GM12878 (cell line): ENCODE measurements around the gene ENDOV. TPM values are rescaled to one million over a fixed set of nuclear protein-coding genes. Genes with fewer than 3 reads are reported as not detected.

Experiments used
- ATAC-seq: fragments of 200-7000 bp; cut with Tn5 transposase; 3 replicates; pipeline ENCODE4 v1.9.1; 2020; ENCODE audit warnings: mild to moderate bottlenecking, moderate library complexity
- BruUV-seq: library from RNA; stranded (reverse); fragments of 400-500 nt; replicated peaks from 2 replicates; lab custom pipeline; 2021; lab: Mats Ljungman, UMichigan
- CTCF ChIA-PET: fragments of 300-600 bp; sonication (Branson Sonifier 250); formaldehyde crosslinking; extraction: SDS; loops from one replicate; lab custom pipeline; 2021; ENCODE audit warnings: inconsistent platforms; lab: Yijun Ruan, JAX
- POLR2A ChIA-PET: fragments of 350-600 bp; formaldehyde crosslinking; extraction: SDS; loops from one replicate; lab custom pipeline; 2021; ENCODE audit warnings: inconsistent platforms; lab: Charles Lee
- RAD21 ChIA-PET: fragments of 300-600 bp; sonication (Branson Sonifier 250); formaldehyde crosslinking; loops from one replicate; lab custom pipeline; 2023; ENCODE audit warnings: antibody characterized with exemption; ENCODE audit not compliant: unreplicated experiment; lab: Charles Lee
- SMC1A ChIA-PET: fragments of 300-600 bp; sonication (Branson Sonifier 250); formaldehyde crosslinking; loops from one replicate; lab custom pipeline; 2023; ENCODE audit not compliant: unreplicated experiment, uncharacterized antibody; lab: Charles Lee
- DNase-seq: peaks from one replicate; pipeline ENCODE4 v3.0.0-alpha.2; 2011; ENCODE audit warnings: low read depth, low spot score
- FAIRE-seq: peaks from 3 replicates; lab custom pipeline; 2011; peaks lifted over from hg19 to GRCh38; lab: Jason Lieb, UNC
- H2AFZ ChIP-seq: 2 replicates; pipeline ENCODE4 v1.6.0; 2011; ENCODE audit warnings: low read depth, low read length, control low read depth; ENCODE audit not compliant: control insufficient read depth
- H3K27ac ChIP-seq: 2 replicates; pipeline ENCODE4 v1.5.1; 2011; ENCODE audit warnings: control low read depth; ENCODE audit not compliant: control insufficient read depth, insufficient read depth
- H3K27me3 ChIP-seq, 2 experiments: replicated peaks in 1 of 2; 2 replicates each; pipeline versions ENCODE4 v1.6.0 to v1.6.1; 2011; ENCODE audit warnings: low read length in 1 of 2; ENCODE audit not compliant: control insufficient read depth in 2 of 2, insufficient read depth in 2 of 2
- H3K36me3 ChIP-seq, 2 experiments: 2 replicates each; pipeline ENCODE4 v1.5.1; 2011; ENCODE audit warnings: low read length in 1 of 2; ENCODE audit not compliant: control insufficient read depth in 2 of 2, insufficient read depth in 2 of 2
- H3K4me1 ChIP-seq: 2 replicates; pipeline ENCODE4 v1.6.1; 2011; ENCODE audit warnings: mild to moderate bottlenecking, low read length, moderate library complexity, mixed read lengths; ENCODE audit not compliant: control insufficient read depth, insufficient read depth
- H3K4me2 ChIP-seq: 2 replicates; pipeline ENCODE4 v1.6.0; 2011; ENCODE audit warnings: control low read depth; ENCODE audit not compliant: control insufficient read depth, insufficient read depth
- H3K4me3 ChIP-seq: fragments of 200-600 bp; sonication (generic); 2 replicates; pipeline ENCODE4 v1.5.1; 2016
- H3K79me2 ChIP-seq: 2 replicates; pipeline ENCODE4 v1.6.0; 2011; ENCODE audit warnings: low read length; ENCODE audit not compliant: control insufficient read depth, insufficient read depth
- H3K9ac ChIP-seq: 2 replicates; pipeline ENCODE4 v1.8.0; 2011; ENCODE audit warnings: low read length, control low read depth, mixed read lengths; ENCODE audit not compliant: control insufficient read depth, insufficient read depth
- H3K9me3 ChIP-seq: replicated peaks from 3 replicates; pipeline ENCODE4 v1.5.1; 2011; ENCODE audit warnings: mild to moderate bottlenecking, low read length; ENCODE audit not compliant: control insufficient read depth, insufficient read depth
- H4K20me1 ChIP-seq: 2 replicates; pipeline ENCODE4 v1.6.0; 2011; ENCODE audit not compliant: control insufficient read depth, insufficient read depth
- EGR1 ChIP-seq, 2 experiments: IDR thresholded peaks; 1 replicate in 1 of 2; 2 replicates in 1 of 2; pipeline ENCODE4 v1.6.1; 2011 to 2012; ENCODE audit warnings: low read depth in 2 of 2, low read length in 2 of 2, borderline replicate concordance in 1 of 2, mild to moderate bottlenecking in 1 of 2, moderate library complexity in 1 of 2
- EP300 ChIP-seq, 2 experiments: fragments of 150-350 bp in 1 of 2; IDR thresholded peaks; 2 replicates each; pipeline ENCODE4 v1.6.1; 2011 to 2012; ENCODE audit warnings: low read depth in 2 of 2, low read length in 2 of 2, borderline replicate concordance in 1 of 2, improper control_type of control experiment in 1 of 2, inconsistent platforms in 1 of 2; ENCODE audit not compliant: control insufficient read depth in 1 of 2
- NFIC ChIP-seq: IDR thresholded peaks from 2 replicates; pipeline ENCODE4 v1.6.1; 2012; ENCODE audit warnings: low read depth, mild to moderate bottlenecking, inconsistent platforms, low read length, moderate library complexity
- TARDBP ChIP-seq: IDR thresholded peaks from 2 replicates; pipeline ENCODE4 v1.6.1; 2016; ENCODE audit warnings: borderline replicate concordance
- TCF12 ChIP-seq: IDR thresholded peaks from 2 replicates; pipeline ENCODE4 v1.6.1; 2011; ENCODE audit warnings: low read depth, mild to moderate bottlenecking, low read length
- ZNF384 ChIP-seq: IDR thresholded peaks from 2 replicates; pipeline ENCODE4 v1.6.1; 2012; ENCODE audit warnings: low read depth, mild to moderate bottlenecking, low read length, improper control_type of control experiment, borderline replicate concordance
- WGBS: methylation state at CpG from one replicate; pipeline ENCODE4 v1.1.6; 2016; ENCODE audit warnings: low lambda C conversion rate; ENCODE audit not compliant: insufficient replicate concordance, insufficient coverage; ENCODE audit errors: missing lambda C conversion rate; 5-methylcytosine and 5-hydroxymethylcytosine counted together
- in situ Hi-C: fragments of 300-500 bp; cut with MboI; formaldehyde crosslinking; loops from 9 replicates; pipeline ENCODE4 v1.14.3; 2018; ENCODE audit warnings: mixed read lengths
- intact Hi-C: fragments of 100-400 bp; cut with micrococcal nuclease; formaldehyde crosslinking; loops from one replicate; pipeline ENCODE4 v1.14.2; 2022; ENCODE audit not compliant: unreplicated experiment
- polyA plus RNA-seq, 11 experiments: library from polyadenylated mRNA; depleted of rRNA in 4 of 11; unstranded in 6 of 11; stranded (reverse) in 5 of 11; fragments of >200 nt; fragmentation: Nextera tagmentation in 4 of 11; fragmentation: Illumina TruSeq in 1 of 11; extraction: Ambion mirVana in 4 of 11; extraction: Trizol in 1 of 11; gene quantifications; 1 replicate in 1 of 11; 2 replicates in 10 of 11; pipeline versions ENCODE4 v1.2.1 to v1.2.3, GENCODE V29; 2011 to 2016; ENCODE audit warnings: inconsistent platforms in 2 of 11, missing spikeins in 2 of 11, low read depth in 1 of 11
- total RNA-seq, 4 experiments: library from RNA; depleted of rRNA in 3 of 4; stranded (reverse); fragments of >200 nt in 3 of 4; fragmentation: Illumina TruSeq in 1 of 4; extraction: Trizol in 1 of 4; gene quantifications; 2 replicates each; pipeline versions ENCODE4 v1.2.1 to v1.2.3, GENCODE V29; 2013 to 2021
- TF ChIP-seq, protein P1 (sequence below): fragments of 450-650 bp; formaldehyde crosslinking; IDR thresholded peaks from 2 replicates; pipeline ENCODE4 v1.4.0; 2022; ENCODE audit warnings: mild to moderate bottlenecking, moderate library complexity
- TF ChIP-seq, protein P2 (sequence below): fragments of 450-650 bp; IDR thresholded peaks from 2 replicates; pipeline ENCODE4 v1.6.1; 2017; ENCODE audit warnings: mild to moderate bottlenecking, moderate library complexity
- TF ChIP-seq, protein P3 (sequence below): fragments of 450-650 bp; formaldehyde crosslinking; IDR thresholded peaks from 2 replicates; pipeline ENCODE4 v1.5.0; 2022; ENCODE audit warnings: mild to moderate bottlenecking, missing genetic modification characterization

The ENDOV gene
- total and polyA plus RNA-seq, 10 of the 15 experiments (the other 5 are each of a cell fraction or from before 2014, with no cell fraction given), result 0.63 to 11.9 (median 8.1) TPM

DNA sequence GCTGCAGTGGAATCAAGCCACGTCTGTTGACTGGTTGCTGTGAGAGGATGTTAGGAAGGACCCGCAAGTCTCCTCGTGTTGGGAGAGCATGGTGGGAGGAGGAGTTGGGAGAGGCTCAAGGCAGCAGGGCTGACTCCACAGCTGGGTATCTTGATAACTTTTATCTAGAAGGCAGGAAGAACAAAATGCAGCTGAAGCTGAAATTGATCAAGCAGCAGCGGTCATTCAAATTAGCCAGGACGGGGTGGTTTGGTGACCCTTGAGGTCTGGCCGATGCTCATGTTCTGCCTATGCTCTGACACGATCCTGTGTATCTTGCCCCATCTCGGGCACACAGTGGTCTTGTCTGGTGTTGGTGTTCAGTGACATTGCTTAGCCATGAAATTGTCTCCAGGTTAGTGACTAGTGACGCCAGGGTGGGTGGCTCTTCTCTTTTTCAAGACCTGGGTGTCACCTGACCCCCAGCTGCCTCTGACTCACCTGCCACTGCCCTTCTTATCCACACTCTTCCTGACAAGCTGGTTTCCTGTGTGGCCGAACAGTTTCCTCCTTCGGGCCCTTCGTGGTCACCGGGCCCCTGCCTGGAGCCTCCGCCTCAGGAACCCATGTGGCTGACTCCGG lies 42.4 kb downstream of the ENDOV start (continued):
- TF ChIP-seq, protein P1, sequence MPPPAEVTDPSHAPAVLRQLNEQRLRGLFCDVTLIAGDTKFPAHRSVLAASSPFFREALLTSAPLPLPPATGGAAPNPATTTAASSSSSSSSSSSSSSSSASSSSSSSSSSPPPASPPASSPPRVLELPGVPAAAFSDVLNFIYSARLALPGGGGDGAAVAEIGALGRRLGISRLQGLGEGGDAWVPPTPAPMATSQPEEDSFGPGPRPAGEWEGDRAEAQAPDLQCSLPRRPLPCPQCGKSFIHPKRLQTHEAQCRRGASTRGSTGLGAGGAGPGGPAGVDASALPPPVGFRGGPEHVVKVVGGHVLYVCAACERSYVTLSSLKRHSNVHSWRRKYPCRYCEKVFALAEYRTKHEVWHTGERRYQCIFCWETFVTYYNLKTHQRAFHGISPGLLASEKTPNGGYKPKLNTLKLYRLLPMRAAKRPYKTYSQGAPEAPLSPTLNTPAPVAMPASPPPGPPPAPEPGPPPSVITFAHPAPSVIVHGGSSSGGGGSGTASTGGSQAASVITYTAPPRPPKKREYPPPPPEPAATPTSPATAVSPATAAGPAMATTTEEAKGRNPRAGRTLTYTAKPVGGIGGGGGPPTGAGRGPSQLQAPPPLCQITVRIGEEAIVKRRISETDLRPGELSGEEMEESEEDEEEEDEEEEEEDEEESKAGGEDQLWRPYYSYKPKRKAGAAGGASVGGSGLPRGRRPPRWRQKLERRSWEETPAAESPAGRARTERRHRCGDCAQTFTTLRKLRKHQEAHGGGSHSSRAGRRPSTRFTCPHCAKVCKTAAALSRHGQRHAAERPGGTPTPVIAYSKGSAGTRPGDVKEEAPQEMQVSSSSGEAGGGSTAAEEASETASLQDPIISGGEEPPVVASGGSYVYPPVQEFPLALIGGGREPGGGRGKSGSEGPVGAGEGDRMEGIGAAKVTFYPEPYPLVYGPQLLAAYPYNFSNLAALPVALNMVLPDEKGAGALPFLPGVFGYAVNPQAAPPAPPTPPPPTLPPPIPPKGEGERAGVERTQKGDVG (CRISPR knock-in tag), result no peak
- no peak for TF ChIP-seq TARDBP

DNA sequence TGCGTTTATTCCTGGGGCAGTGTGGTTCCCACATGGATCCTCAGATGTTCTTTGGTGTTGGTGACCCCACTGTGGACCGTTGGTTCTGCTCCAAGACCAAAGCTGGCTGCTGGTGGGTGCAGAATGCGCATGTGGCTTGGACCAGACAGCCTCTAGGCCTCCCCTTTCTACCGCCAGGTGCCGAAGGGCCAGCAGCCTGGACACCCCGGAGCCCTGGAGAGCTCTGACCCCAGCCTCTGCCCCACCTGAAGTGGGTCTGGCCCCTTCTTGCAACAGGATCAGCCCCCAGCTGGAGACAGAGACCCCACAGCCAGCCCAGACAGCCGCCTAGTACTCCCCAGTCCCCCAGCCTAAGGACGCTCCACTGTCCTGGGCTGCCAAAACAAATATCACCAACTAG lies 43.0 kb downstream of the ENDOV start:
- CTCF ChIA-PET, result no interaction called here
- no TSS peak for BruUV-seq
- Histone ChIP-seq H3K27me3 (peaks cover 0 to 3% of the 10 kb centered on the region in 2 experiments; a peak in 1 of 4 replicates), H3K27ac (no peak overlapping the region), H3K4me2 (no peak overlapping the region), H3K4me1 (peaks cover 8% of the 10 kb centered on the region), H3K4me3 (no peak overlapping the region), H4K20me1 (no peaks in the 10 kb centered on the region), H3K9ac (no peak overlapping the region), H3K36me3 (no peaks in the 10 kb centered on the region), H3K79me2 (peaks cover 7% of the 10 kb centered on the region), H2AFZ (no peak overlapping the region), H3K9me3 (no peaks in the 10 kb centered on the region)
- RAD21 ChIA-PET, result no interaction called here
- in situ Hi-C loops, result no loop called here
- FAIRE-seq, result no peak
- POLR2A ChIA-PET, result interaction anchor here (0.5 kb wide), 1 partner anchor 259 kb away, joined by 4 read pairs; no protein-coding TSS in a partner anchor
- intact Hi-C loops, result loop anchor here (10.0 kb wide), 1 partner anchor 117 kb away; no protein-coding TSS in a partner anchor
- DNase-seq, result no peak
- SMC1A ChIA-PET, result no interaction called here
- WGBS, result 52% methylated on average over 8 of the region's 8 CpGs
- ATAC-seq, result no peak
- TF ChIP-seq TCF12 (no peak), EGR1 (IDR thresholded peaks at IDR 0.05; ENCODE audit: borderline replicate concordance in 1 of 2, low read depth in 2 of 2, low read length in 2 of 2) (no peak), ZNF384 (no peak), NFIC (no peak), EP300 (IDR thresholded peaks at IDR 0.05; ENCODE audit: borderline replicate concordance in 1 of 2, control insufficient read depth in 1 of 2, low read depth in 2 of 2, low read length in 2 of 2) (no peak)
- TF ChIP-seq, protein P2, sequence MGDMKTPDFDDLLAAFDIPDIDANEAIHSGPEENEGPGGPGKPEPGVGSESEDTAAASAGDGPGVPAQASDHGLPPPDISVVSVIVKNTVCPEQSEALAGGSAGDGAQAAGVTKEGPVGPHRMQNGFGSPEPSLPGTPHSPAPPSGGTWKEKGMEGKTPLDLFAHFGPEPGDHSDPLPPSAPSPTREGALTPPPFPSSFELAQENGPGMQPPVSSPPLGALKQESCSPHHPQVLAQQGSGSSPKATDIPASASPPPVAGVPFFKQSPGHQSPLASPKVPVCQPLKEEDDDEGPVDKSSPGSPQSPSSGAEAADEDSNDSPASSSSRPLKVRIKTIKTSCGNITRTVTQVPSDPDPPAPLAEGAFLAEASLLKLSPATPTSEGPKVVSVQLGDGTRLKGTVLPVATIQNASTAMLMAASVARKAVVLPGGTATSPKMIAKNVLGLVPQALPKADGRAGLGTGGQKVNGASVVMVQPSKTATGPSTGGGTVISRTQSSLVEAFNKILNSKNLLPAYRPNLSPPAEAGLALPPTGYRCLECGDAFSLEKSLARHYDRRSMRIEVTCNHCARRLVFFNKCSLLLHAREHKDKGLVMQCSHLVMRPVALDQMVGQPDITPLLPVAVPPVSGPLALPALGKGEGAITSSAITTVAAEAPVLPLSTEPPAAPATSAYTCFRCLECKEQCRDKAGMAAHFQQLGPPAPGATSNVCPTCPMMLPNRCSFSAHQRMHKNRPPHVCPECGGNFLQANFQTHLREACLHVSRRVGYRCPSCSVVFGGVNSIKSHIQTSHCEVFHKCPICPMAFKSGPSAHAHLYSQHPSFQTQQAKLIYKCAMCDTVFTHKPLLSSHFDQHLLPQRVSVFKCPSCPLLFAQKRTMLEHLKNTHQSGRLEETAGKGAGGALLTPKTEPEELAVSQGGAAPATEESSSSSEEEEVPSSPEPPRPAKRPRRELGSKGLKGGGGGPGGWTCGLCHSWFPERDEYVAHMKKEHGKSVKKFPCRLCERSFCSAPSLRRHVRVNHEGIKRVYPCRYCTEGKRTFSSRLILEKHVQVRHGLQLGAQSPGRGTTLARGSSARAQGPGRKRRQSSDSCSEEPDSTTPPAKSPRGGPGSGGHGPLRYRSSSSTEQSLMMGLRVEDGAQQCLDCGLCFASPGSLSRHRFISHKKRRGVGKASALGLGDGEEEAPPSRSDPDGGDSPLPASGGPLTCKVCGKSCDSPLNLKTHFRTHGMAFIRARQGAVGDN, result no peak
- TF ChIP-seq, protein P3, sequence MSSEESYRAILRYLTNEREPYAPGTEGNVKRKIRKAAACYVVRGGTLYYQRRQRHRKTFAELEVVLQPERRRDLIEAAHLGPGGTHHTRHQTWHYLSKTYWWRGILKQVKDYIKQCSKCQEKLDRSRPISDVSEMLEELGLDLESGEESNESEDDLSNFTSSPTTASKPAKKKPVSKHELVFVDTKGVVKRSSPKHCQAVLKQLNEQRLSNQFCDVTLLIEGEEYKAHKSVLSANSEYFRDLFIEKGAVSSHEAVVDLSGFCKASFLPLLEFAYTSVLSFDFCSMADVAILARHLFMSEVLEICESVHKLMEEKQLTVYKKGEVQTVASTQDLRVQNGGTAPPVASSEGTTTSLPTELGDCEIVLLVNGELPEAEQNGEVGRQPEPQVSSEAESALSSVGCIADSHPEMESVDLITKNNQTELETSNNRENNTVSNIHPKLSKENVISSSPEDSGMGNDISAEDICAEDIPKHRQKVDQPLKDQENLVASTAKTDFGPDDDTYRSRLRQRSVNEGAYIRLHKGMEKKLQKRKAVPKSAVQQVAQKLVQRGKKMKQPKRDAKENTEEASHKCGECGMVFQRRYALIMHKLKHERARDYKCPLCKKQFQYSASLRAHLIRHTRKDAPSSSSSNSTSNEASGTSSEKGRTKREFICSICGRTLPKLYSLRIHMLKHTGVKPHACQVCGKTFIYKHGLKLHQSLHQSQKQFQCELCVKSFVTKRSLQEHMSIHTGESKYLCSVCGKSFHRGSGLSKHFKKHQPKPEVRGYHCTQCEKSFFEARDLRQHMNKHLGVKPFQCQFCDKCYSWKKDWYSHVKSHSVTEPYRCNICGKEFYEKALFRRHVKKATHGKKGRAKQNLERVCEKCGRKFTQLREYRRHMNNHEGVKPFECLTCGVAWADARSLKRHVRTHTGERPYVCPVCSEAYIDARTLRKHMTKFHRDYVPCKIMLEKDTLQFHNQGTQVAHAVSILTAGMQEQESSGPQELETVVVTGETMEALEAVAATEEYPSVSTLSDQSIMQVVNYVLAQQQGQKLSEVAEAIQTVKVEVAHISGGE, result no peak
